Effector memory CD8-positive, alpha-beta T cell (primary cell): ENCODE results near the gene MLF1.
A peak's percentile ranks its signal among the peaks of the same experiment; 100 is the strongest.

Experiments
- ATAC-seq: fragments of 150-1000 bp; cut with Tn5 transposase; replicated peaks from 2 replicates; pipeline ENCODE4 v1.10.0; 2021; ENCODE audit warnings: mild to moderate bottlenecking, moderate library complexity
- DNase-seq, 3 experiments: peaks; one replicate each; pipeline ENCODE4 v3.0.0; 2021
- H3K27ac Mint-ChIP-seq, 2 donors: one replicate each; pipeline ENCODE4 v1.8.0; 2022; ENCODE audit warnings: mild to moderate bottlenecking in 2 of 2, mixed read lengths in 2 of 2, moderate library complexity in 2 of 2
- H3K27me3 Mint-ChIP-seq, 2 donors: one replicate each; pipeline ENCODE4 v1.8.0; 2022; ENCODE audit warnings: mixed read lengths in 2 of 2
- H3K36me3 Mint-ChIP-seq: one replicate; pipeline ENCODE4 v1.8.0; 2022; ENCODE audit warnings: mild to moderate bottlenecking, moderate library complexity, mixed read lengths; ENCODE audit not compliant: insufficient read depth
- H3K4me1 Mint-ChIP-seq, 2 donors: one replicate each; pipeline ENCODE4 v1.8.0; 2022; ENCODE audit warnings: low read depth in 2 of 2, mixed read lengths in 2 of 2
- H3K4me3 Mint-ChIP-seq, 2 donors: one replicate each; pipeline ENCODE4 v1.8.0; 2022; ENCODE audit warnings: mild to moderate bottlenecking in 2 of 2, mixed read lengths in 2 of 2, moderate library complexity in 2 of 2
- H3K9me3 Mint-ChIP-seq, 2 donors: one replicate each; pipeline ENCODE4 v1.8.0; 2022; ENCODE audit warnings: mixed read lengths in 2 of 2

MLF1 gene

DNA sequence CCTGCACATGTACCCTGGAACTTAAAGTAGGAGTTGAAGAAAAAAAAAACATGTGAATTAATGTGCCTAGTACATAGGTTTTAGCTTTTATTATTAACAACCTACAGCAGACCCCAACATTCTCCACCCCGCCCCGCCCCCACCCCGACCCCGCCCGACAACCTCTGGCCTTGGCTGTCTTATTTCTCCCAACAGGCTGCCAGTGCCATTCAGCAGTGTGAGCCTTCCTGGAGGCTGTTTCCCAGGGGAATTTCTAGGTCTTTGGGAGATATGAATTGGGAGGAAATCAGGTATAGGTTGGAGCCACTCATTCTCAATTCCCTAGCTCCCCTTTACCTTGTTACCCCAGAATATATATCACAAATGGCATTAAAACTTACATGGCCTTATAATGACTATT is 8.3 kb upstream of the MLF1 start:
- no peak for DNase-seq
- no peaks in the 10 kb centered on the region for H3K36me3 Mint-ChIP-seq

DNA sequence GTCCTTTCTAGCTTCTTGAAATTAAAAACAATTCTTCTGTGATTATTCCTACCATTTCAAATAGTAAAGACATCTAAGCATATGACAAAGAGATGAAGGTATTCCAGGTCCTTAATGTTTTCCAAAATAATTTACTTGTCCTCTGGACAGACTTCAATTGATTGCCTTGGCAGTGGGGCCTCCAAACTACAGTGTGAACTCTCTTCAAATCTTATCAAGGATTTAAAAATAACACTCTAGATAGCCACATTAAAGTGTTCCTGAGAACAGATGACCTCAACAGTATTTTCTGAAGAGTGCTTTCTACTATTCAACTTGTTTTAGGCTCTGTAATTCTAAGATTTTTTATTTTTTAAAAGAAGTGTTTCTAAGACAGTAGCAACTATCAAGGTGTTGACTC is 7.9 kb upstream of the MLF1 start:
- Mint-ChIP-seq H3K27ac (no peak overlapping the region), H3K4me3 (no peak overlapping the region), H3K9me3 (no peaks in the 10 kb centered on the region), H3K4me1 (no peaks in the 10 kb centered on the region), H3K27me3 (peaks cover 19 to 46% of the 10 kb centered on the region in 2 donors), H3K36me3 (no peaks in the 10 kb centered on the region)
- ATAC-seq (no peak), DNase-seq (no peak)

More for the DNA sequence above, 8.3 kb upstream of the MLF1 start:
- Mint-ChIP-seq H3K4me3 (no peak overlapping the region), H3K27me3 (peaks cover 20 to 44% of the 10 kb centered on the region in 2 donors), H3K27ac (no peak overlapping the region), H3K9me3 (no peaks in the 10 kb centered on the region), H3K4me1 (no peaks in the 10 kb centered on the region)
- no peak for ATAC-seq

DNA sequence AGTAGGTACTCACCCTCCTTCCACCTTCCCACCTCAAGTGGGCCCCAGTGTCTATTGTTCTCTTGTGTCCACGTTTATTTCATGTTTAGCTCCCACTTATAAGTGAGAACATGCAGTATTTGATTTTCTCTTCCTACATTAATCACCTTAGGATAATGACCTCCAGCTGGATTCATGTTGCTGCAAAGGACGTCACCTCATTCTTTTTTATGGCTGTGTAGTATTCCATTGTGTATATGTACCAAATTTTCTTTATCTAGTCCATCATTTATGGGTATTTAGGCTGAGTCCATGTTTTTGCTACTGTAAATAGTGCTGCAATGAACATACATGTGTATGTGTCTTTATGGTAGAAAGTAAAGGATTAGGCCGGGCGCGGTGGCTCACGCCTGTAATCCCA is 5.9 kb upstream of the MLF1 start:
- Mint-ChIP-seq H3K9me3 (no peaks in the 10 kb centered on the region), H3K27ac (no peak overlapping the region), H3K27me3 (peaks cover 34 to 52% of the 10 kb centered on the region in 2 donors), H3K36me3 (peaks cover 4% of the 10 kb centered on the region), H3K4me1 (no peaks in the 10 kb centered on the region), H3K4me3 (no peak overlapping the region)
- DNase-seq (no peak), ATAC-seq (no peak)

DNA sequence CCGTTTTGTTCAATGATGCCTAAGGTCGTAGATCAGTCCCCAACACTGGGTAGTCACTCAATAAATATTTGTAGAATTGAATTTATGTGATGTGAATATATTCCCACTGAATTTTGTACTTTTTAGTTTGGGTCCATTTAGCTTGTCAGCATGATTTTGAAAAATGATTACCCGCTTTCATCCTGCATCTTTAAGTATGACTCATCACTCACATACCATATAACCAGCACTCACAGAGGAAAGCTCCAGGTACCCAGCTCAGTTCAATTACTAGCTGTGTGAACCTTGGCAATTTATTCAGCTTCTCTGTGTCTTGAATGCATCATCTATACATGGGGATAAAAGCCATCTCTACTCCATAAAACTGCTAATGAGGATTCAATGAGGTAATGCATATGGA is 2.2 kb upstream of the MLF1 start:
- H3K9me3 Mint-ChIP-seq, result peaks cover 4 to 7% of the 10 kb centered on the region in 2 donors
- DNase-seq (no peak), ATAC-seq (no peak)
- H3K36me3 Mint-ChIP-seq, result peaks cover 13% of the 10 kb centered on the region
- no peak overlapping the region for H3K4me3 Mint-ChIP-seq
- peak overlapping the region in 1 of 2 donors; percentile 68 for H3K27ac Mint-ChIP-seq
- peaks cover 6 to 9% of the 10 kb centered on the region in 2 donors for H3K4me1 Mint-ChIP-seq
- H3K27me3 Mint-ChIP-seq, result peaks cover 48 to 59% of the 10 kb centered on the region in 2 donors

- DNase-seq (no peak), ATAC-seq (no peak)
- H3K4me3 Mint-ChIP-seq, result no peak overlapping the region
- H3K27me3 Mint-ChIP-seq, result peaks cover 47 to 56% of the 10 kb centered on the region in 2 donors
- peaks cover 13% of the 10 kb centered on the region for H3K36me3 Mint-ChIP-seq
- peaks cover 4 to 7% of the 10 kb centered on the region in 2 donors for H3K9me3 Mint-ChIP-seq
- H3K27ac Mint-ChIP-seq, result peak overlapping the region in 1 of 2 donors; percentile 92
- peaks cover 6 to 9% of the 10 kb centered on the region in 2 donors for H3K4me1 Mint-ChIP-seq
These were observed 1.2 kb upstream of the MLF1 start for GRCh38 chr3:158569794-158570193.

GRCh38 chr3:158571969-158572765 is 1.2 kb downstream of the MLF1 start:
- Mint-ChIP-seq H3K4me3 (peak overlapping the region; percentile 38 to 48), H3K36me3 (peaks cover 13% of the 10 kb centered on the region), H3K4me1 (peaks cover 6 to 9% of the 10 kb centered on the region in 2 donors), H3K27ac (peak overlapping the region in 1 of 2 donors; percentile 31), H3K9me3 (peaks cover 4 to 7% of the 10 kb centered on the region in 2 donors), H3K27me3 (peaks cover 30 to 39% of the 10 kb centered on the region in 2 donors)
- DNase-seq (no peak), ATAC-seq (no peak)

- Mint-ChIP-seq H3K4me3 (peak overlapping the region; percentile 38 to 48), H3K4me1 (peaks cover 6 to 9% of the 10 kb centered on the region in 2 donors), H3K27me3 (peaks cover 30 to 39% of the 10 kb centered on the region in 2 donors), H3K9me3 (peaks cover 4 to 7% of the 10 kb centered on the region in 2 donors), H3K27ac (no peak overlapping the region), H3K36me3 (peaks cover 13% of the 10 kb centered on the region)
- ATAC-seq, result no peak
- no peak for DNase-seq
These were observed 1.7 kb downstream of the MLF1 start for GRCh38 chr3:158572766-158573060.

GRCh38 chr3:158573714-158574113 is 2.7 kb downstream of the MLF1 start:
- H3K27me3 Mint-ChIP-seq, result peaks cover 23 to 30% of the 10 kb centered on the region in 2 donors
- H3K36me3 Mint-ChIP-seq, result peaks cover 13% of the 10 kb centered on the region
- ATAC-seq (no peak), DNase-seq (no peak)
- peaks cover 6 to 9% of the 10 kb centered on the region in 2 donors for H3K4me1 Mint-ChIP-seq
- H3K4me3 Mint-ChIP-seq, result no peak overlapping the region
- H3K9me3 Mint-ChIP-seq, result peaks cover 4 to 7% of the 10 kb centered on the region in 2 donors
- H3K27ac Mint-ChIP-seq, result no peak overlapping the region

DNA sequence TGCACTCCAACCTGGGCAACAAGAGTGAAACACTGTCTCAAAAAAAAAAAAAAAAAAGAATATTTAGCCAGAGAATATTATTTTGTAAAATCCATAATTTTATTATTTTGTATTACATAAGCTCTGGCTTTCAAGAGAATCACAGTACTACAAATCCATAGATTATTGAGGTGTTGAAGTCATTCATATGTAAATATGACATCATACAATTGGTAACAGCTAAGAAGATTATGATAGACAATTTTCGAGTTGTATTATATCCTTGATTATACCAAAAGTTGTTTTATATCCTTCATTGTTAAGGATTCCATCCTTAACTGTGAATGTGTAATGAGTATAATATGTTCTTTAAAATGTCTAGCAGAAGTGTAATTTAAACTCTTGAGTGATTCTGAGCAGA is 3.7 kb downstream of the MLF1 start:
- Mint-ChIP-seq H3K4me1 (peaks cover 6 to 9% of the 10 kb centered on the region in 2 donors), H3K9me3 (peaks cover 4 to 7% of the 10 kb centered on the region in 2 donors), H3K27ac (no peak overlapping the region), H3K36me3 (peaks cover 9% of the 10 kb centered on the region), H3K4me3 (no peak overlapping the region), H3K27me3 (peaks cover 16 to 21% of the 10 kb centered on the region in 2 donors)
- DNase-seq (no peak), ATAC-seq (no peak)

DNA sequence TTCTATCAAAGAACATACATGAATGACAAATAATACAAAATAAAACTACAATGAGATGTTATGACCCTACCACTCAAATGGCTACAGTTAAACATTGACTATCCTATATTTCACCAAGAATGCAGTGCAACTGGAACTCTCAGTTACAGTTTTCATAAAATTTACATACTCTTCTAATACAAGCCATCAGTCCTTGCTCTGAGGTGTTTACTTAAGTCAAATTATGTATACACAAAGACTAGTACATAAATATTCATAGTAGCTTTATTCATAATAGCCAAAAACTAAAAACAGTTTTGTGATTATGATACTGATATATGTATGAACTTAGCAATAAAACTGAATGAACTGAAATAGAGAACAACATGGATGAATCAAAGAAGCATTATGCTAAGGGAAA is 19.2 kb downstream of the MLF1 start:
- DNase-seq (no peak), ATAC-seq (no peak)
- H3K27ac Mint-ChIP-seq, result no peak overlapping the region
- H3K36me3 Mint-ChIP-seq, result peaks cover 3% of the 10 kb centered on the region
- H3K27me3 Mint-ChIP-seq, result peaks cover 0 to 7% of the 10 kb centered on the region in 2 donors
- H3K4me3 Mint-ChIP-seq, result no peak overlapping the region
- no peaks in the 10 kb centered on the region for H3K9me3 Mint-ChIP-seq
- H3K4me1 Mint-ChIP-seq, result no peaks in the 10 kb centered on the region

GRCh38 chr3:158600787-158601186 is 29.8 kb downstream of the MLF1 start:
- H3K9me3 Mint-ChIP-seq, result no peaks in the 10 kb centered on the region
- H3K4me3 Mint-ChIP-seq, result no peak overlapping the region

GRCh38 chr3:158602227-158602626 is 31.2 kb downstream of the MLF1 start:
- H3K36me3 Mint-ChIP-seq, result no peaks in the 10 kb centered on the region
- ATAC-seq (no peak), DNase-seq (no peak)
- no peak overlapping the region for H3K4me3 Mint-ChIP-seq
- no peaks in the 10 kb centered on the region for H3K4me1 Mint-ChIP-seq
- peak overlapping the region in 1 of 2 donors; percentile 54 for H3K27ac Mint-ChIP-seq
- H3K27me3 Mint-ChIP-seq, result no peaks in the 10 kb centered on the region
- no peaks in the 10 kb centered on the region for H3K9me3 Mint-ChIP-seq

More at GRCh38 chr3:158600787-158601186, 29.8 kb downstream of the MLF1 start:
- DNase-seq (no peak), ATAC-seq (no peak)
- Mint-ChIP-seq H3K27me3 (no peaks in the 10 kb centered on the region), H3K36me3 (no peaks in the 10 kb centered on the region), H3K27ac (no peak overlapping the region), H3K4me1 (no peaks in the 10 kb centered on the region)

- Mint-ChIP-seq H3K4me3 (no peak overlapping the region), H3K36me3 (peaks cover 2% of the 10 kb centered on the region), H3K27ac (no peak overlapping the region), H3K9me3 (no peaks in the 10 kb centered on the region), H3K27me3 (peaks cover 17 to 25% of the 10 kb centered on the region in 2 donors), H3K4me1 (no peaks in the 10 kb centered on the region)
- DNase-seq, result no peak
- ATAC-seq, result no peak
These were observed 47.2 kb downstream of the MLF1 start for GRCh38 chr3:158617982-158618875.
